ENCODE data around the gene FRYL. TPM values are rescaled to one million over a fixed set of nuclear protein-coding genes. Genes with fewer than 3 reads are reported as not detected.

FRYL gene
- polyA plus RNA-seq, 3 donors: 10.8 to 15.8 (median 14.4) TPM

DNA sequence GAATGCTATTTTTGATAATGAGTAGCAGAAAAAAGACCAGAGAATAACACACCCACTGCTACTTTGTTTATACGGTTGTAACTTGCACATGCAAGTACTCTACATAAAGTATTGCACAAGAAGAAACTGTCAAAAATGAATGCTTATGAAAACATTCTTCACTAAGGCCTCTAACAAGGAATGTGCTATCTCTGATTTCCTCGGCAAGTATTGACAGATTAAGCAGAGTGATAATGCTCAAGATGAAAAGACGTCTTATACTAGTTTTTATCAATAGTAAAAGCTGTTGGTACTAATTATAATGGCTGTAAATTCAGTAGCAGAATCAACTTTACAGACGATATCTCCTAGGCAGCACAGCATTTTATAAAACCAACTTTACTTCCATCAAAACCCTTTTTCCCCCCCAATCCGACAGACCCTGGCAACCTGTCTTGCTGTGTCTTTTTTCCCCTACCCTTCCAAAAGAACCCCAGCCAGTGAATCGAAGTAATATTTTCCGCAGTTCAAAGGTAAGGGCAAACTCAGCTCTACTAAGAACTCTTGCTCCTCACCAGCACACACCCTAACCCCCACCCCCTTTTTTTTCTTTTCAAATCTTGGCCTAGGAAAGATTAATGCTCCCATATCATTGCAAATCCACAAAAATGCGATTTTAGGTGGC lies 1.5 kb downstream of the FRYL start:
- H3K9me3 Mint-ChIP-seq: no peaks in the 10 kb centered on the region
- no peaks in the 10 kb centered on the region for H3K27me3 Mint-ChIP-seq (ENCODE audit: low read depth in 3 of 3)
- Histone ChIP-seq H4K20me1 (ENCODE audit: insufficient read depth, low read length) (peaks cover 55% of the 10 kb centered on the region), H3K79me2 (ENCODE audit: insufficient read depth, low read length) (peaks cover 59% of the 10 kb centered on the region), H3K4me2 (replicated peaks; ENCODE audit: extremely low read depth, low read length, poor library complexity, severe bottlenecking) (peak overlapping the region; percentile 82), H3K9me3 (replicated peaks in 1 of 2; ENCODE audit: control insufficient read depth in 1 of 2, insufficient read depth in 1 of 2, low read length in 2 of 2) (no peaks in the 10 kb centered on the region), H3K9ac (ENCODE audit: insufficient read depth, low read length, poor library complexity, severe bottlenecking) (peak overlapping the region; percentile 90), H3K4me1 (ENCODE audit: control insufficient read depth in 1 of 2, insufficient read depth in 2 of 2, low read length in 2 of 2) (peaks cover 32 to 40% of the 10 kb centered on the region in 2 donors), H2AFZ (ENCODE audit: insufficient read depth, low read depth, low read length, poor library complexity, severe bottlenecking) (peak overlapping the region; percentile 83), H3K27ac (ENCODE audit: low read depth in 1 of 2, low read length in 2 of 2) (peak overlapping the region; percentile 80 to 90), H3K4me3 (replicated peaks in 1 of 3; ENCODE audit: low read depth in 2 of 3, low read length in 3 of 3) (peak overlapping the region; percentile 96 to 99 (median 97)), H3K27me3 (ENCODE audit: control insufficient read depth in 2 of 2, insufficient read depth in 2 of 2, low read length in 2 of 2) (no peaks in the 10 kb centered on the region), H3K36me3 (replicated peaks in 1 of 2; ENCODE audit: control insufficient read depth in 1 of 2, insufficient read depth in 2 of 2, low read length in 2 of 2) (no peaks in the 10 kb centered on the region)
- peak overlapping the region; percentile 79 to 95 (median 90) for H3K27ac Mint-ChIP-seq
- peak overlapping the region; percentile 95 to 97 for H3K4me3 Mint-ChIP-seq
- H3K4me1 Mint-ChIP-seq: peaks cover 44% of the 10 kb centered on the region
- TF ChIP-seq, protein P1, sequence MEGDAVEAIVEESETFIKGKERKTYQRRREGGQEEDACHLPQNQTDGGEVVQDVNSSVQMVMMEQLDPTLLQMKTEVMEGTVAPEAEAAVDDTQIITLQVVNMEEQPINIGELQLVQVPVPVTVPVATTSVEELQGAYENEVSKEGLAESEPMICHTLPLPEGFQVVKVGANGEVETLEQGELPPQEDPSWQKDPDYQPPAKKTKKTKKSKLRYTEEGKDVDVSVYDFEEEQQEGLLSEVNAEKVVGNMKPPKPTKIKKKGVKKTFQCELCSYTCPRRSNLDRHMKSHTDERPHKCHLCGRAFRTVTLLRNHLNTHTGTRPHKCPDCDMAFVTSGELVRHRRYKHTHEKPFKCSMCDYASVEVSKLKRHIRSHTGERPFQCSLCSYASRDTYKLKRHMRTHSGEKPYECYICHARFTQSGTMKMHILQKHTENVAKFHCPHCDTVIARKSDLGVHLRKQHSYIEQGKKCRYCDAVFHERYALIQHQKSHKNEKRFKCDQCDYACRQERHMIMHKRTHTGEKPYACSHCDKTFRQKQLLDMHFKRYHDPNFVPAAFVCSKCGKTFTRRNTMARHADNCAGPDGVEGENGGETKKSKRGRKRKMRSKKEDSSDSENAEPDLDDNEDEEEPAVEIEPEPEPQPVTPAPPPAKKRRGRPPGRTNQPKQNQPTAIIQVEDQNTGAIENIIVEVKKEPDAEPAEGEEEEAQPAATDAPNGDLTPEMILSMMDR (IDR thresholded peaks at IDR 0.05): no peak
- intact Hi-C loops (cut with micrococcal nuclease): no loop called here
- DNase-seq: peak in 1 of 3 donors; percentile 35
- no peaks in the 10 kb centered on the region for H3K36me3 Mint-ChIP-seq
- 0% methylated on average over 3 of the region's 8 CpGs for WGBS (ENCODE audit: insufficient coverage)

DNA sequence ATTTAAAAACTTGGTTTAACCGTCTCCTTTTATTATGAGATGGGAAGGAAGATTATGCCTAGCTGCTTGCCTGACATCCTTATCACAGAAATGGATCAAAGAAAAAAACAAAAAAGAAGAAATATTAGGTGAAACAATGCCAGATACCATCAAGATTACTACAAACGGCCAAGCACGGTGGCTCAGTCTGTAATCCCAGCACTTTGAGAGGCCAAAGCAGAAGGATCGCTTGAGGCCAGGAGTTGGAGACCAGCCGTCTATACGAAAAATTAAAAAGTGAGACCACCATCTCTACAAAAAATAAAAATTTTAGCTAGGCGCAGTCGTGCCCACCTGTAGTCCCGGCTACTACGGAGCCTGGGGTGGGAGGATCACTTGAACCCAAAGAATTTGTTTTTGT lies 2.3 kb downstream of the FRYL start:
- no peaks in the 10 kb centered on the region for H3K9me3 ChIP-seq (replicated peaks in 1 of 2; ENCODE audit: control insufficient read depth in 1 of 2, insufficient read depth in 1 of 2, low read length in 2 of 2)
- TF ChIP-seq, protein P1 (IDR thresholded peaks at IDR 0.05): no peak
- peaks cover 53% of the 10 kb centered on the region for H3K4me1 Mint-ChIP-seq
- H3K4me1 ChIP-seq (ENCODE audit: control insufficient read depth in 1 of 2, insufficient read depth in 2 of 2, low read length in 2 of 2): peaks cover 36 to 49% of the 10 kb centered on the region in 2 donors
- H3K27ac Mint-ChIP-seq: peak overlapping the region in 4 of 7 donors; percentile 60 to 93 (median 72)
- 43% methylated on average over 4 of the region's 10 CpGs for WGBS (ENCODE audit: insufficient coverage)
- H2AFZ ChIP-seq (ENCODE audit: insufficient read depth, low read depth, low read length, poor library complexity, severe bottlenecking): no peak overlapping the region
- intact Hi-C loops (cut with micrococcal nuclease): no loop called here
- H3K27me3 Mint-ChIP-seq (ENCODE audit: low read depth in 3 of 3): no peaks in the 10 kb centered on the region
- peaks cover 63% of the 10 kb centered on the region for H4K20me1 ChIP-seq (ENCODE audit: insufficient read depth, low read length)
- peak overlapping the region in 1 of 3 experiments; percentile 99 for H3K4me3 ChIP-seq (replicated peaks in 1 of 3; ENCODE audit: low read depth in 2 of 3, low read length in 3 of 3)
- no peak for DNase-seq
- H3K36me3 Mint-ChIP-seq: no peaks in the 10 kb centered on the region
- peaks cover 67% of the 10 kb centered on the region for H3K79me2 ChIP-seq (ENCODE audit: insufficient read depth, low read length)
- H3K4me3 Mint-ChIP-seq: peak overlapping the region; percentile 95 to 97
- no peaks in the 10 kb centered on the region for H3K36me3 ChIP-seq (replicated peaks in 1 of 2; ENCODE audit: control insufficient read depth in 1 of 2, insufficient read depth in 2 of 2, low read length in 2 of 2)
- peak overlapping the region; percentile 82 for H3K4me2 ChIP-seq (replicated peaks; ENCODE audit: extremely low read depth, low read length, poor library complexity, severe bottlenecking)
- H3K27me3 ChIP-seq (ENCODE audit: control insufficient read depth in 2 of 2, insufficient read depth in 2 of 2, low read length in 2 of 2): no peaks in the 10 kb centered on the region
- no peak overlapping the region for H3K9ac ChIP-seq (ENCODE audit: insufficient read depth, low read length, poor library complexity, severe bottlenecking)
- H3K9me3 Mint-ChIP-seq: no peaks in the 10 kb centered on the region
- H3K27ac ChIP-seq (ENCODE audit: low read depth in 1 of 2, low read length in 2 of 2): peak overlapping the region in 1 of 2 donors; percentile 90

Data from CD14-positive monocyte (primary cell).